Pancreas (tissue), 10 donors: ENCODE data around the gene KLK2. TPM values are rescaled to one million over a fixed set of nuclear protein-coding genes. Genes with fewer than 3 reads are reported as not detected.

Experiments used
- ATAC-seq, 4 donors: fragments of 200-7000 bp; cut with Tn5 transposase; one replicate each; pipeline versions ENCODE4 v1.8.0 to v1.9.1; 2020; ENCODE audit warnings: mild to moderate bottlenecking in 4 of 4, moderate library complexity in 4 of 4
- DNase-seq, 6 donors: peaks; one replicate each; pipeline ENCODE4 v3.0.0-alpha.2; 2020
- FAIRE-seq: peaks from 2 replicates; lab custom pipeline; 2012; peaks lifted over from hg19 to GRCh38; lab: Jason Lieb, UNC
- H3K27ac ChIP-seq, 4 donors: fragments of 200-600 bp; sonication (generic); 1 replicate in 3 of 4; 2 replicates in 1 of 4; pipeline versions ENCODE4 v1.5.0 to v1.8.0; 2020
- H3K27me3 ChIP-seq, 4 donors: fragments of 200-600 bp; one replicate each; pipeline ENCODE4 v1.8.0; 2021
- H3K36me3 ChIP-seq, 3 donors: fragments of 200-600 bp; sonication (generic) in 1 of 3; one replicate each; pipeline versions ENCODE4 v1.5.0 to v1.8.0; 2020 to 2021
- H3K4me1 ChIP-seq, 3 donors: fragments of 200-600 bp; one replicate each; pipeline ENCODE4 v1.8.0; 2021
- H3K4me3 ChIP-seq, 4 donors: fragments of 200-600 bp; sonication (generic) in 2 of 4; one replicate each; pipeline versions ENCODE4 v1.5.0 to v1.8.0; 2020 to 2021
- H3K9me3 ChIP-seq, 4 donors: fragments of 200-600 bp; one replicate each; pipeline ENCODE4 v1.8.0; 2021
- CTCF ChIP-seq, 4 donors: fragments of 200-600 bp; sonication (generic) in 3 of 4; IDR thresholded peaks; one replicate each; pipeline versions ENCODE4 v1.5.0 to v1.8.0; 2021; ENCODE audit warnings: antibody characterized with exemption in 4 of 4
- WGBS, 2 donors: extraction: QIAGEN DNeasy Blood & Tissue Kit; methylation state at CpG; one replicate each; pipeline ENCODE4 v1.1.7; 2013; 5-methylcytosine and 5-hydroxymethylcytosine counted together
- intact Hi-C, 3 donors: fragments of 100-400 bp; cut with DNase I; formaldehyde crosslinking; loops; one replicate each; pipeline versions ENCODE4 v1.11.1 to v1.14.2; 2022
- polyA plus RNA-seq, 2 donors: library from polyadenylated mRNA; stranded (reverse); fragments of 200-250 nt; gene quantifications; one replicate each; pipeline ENCODE4 v1.2.3, GENCODE V29; 2013
- total RNA-seq, 6 donors: library from RNA; stranded (reverse); fragmentation: NEBNext Ultra II Directional in 4 of 6; extraction: Animal tissue kit (Norgen Biotek cat#: 25700) in 4 of 6; gene quantifications; one replicate each; pipeline versions ENCODE4 v1.2.1 to v1.2.4, GENCODE V29; 2021 to 2023
- donor health status: healthy with polysubstance abuse.
- donor health status: DM: no; HTN: no; CAD: no; lungs with moderate emphysema.
- donor health status: DM: no; HTN: no; CAD: no.
- donor health status: control.
- donor health status: control.
- donor health status: Bipolar disorder and iron deficiency.
- donor health status: DM: yes; HTN: yes; CAD: no.
- donor health status: DM: no; HTN: no; CAD: no.
- donor health status: DM: no; HTN: no; CAD: no.
- donor health status: DM: yes; HTN: yes; CAD: no.

KLK2 gene
- total and polyA plus RNA-seq, 8 donors = 0.09 to 0.27 TPM; not detected in 6

DNA sequence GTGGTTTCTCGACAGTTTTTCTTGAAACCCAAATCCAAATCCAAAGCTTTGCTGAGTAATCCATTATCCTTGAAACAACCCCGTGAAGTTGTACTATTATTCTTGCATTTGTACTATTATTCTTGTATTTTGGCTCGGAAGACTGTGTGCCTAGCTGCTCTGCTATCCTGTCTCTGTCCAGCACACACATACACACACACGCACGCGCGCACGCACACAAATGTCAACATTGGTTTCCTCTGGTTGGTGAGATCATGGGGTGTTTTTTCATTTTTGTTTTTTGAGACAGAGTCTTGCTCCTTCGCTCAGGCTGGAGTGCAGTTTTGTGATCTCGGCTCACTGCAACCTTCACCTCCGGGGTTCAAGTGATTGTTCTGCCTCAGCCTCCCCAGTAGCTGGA, 52.9 kb downstream of the KLK2 start:
- H3K4me3 ChIP-seq = no peak overlapping the region
- H3K4me1 ChIP-seq = no peaks in the 10 kb centered on the region
- no peak overlapping the region for H3K27ac ChIP-seq
- peaks cover 0 to 29% (median 0%) of the 10 kb centered on the region in 4 donors for H3K27me3 ChIP-seq
- no peaks in the 10 kb centered on the region for H3K36me3 ChIP-seq
- WGBS, 2 donors = 60 to 67% methylated on average over 11 of the region's 11 CpGs
- no peak for FAIRE-seq
- ATAC-seq = no peak
- TF ChIP-seq CTCF (IDR thresholded peaks at IDR 0.05) = no peak
- DNase-seq = no peak
- intact Hi-C loops = no loop called here
- H3K9me3 ChIP-seq = no peaks in the 10 kb centered on the region

DNA sequence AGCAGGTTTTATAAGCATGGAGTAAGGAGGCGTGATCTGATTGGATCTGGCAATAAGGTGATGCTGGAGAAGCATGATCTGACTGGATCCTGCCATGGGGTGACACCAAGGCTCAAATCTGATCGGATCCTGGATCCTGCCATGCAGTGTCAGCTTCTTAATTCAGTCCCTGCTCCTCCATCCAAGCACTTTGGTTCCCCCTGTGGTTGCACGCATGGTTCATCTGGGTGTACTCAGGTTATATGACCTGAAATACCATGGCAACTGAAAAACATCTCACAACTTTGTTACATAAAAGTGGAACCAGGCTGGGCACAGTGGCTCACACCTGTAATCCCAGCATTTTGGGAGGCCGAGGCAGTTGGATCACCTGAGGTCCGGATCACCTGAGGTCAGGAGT, 55.6 kb downstream of the KLK2 start:
- intact Hi-C loops = no loop called here
- peaks cover 0 to 31% (median 0%) of the 10 kb centered on the region in 4 donors for H3K27me3 ChIP-seq
- no peak overlapping the region for H3K27ac ChIP-seq
- no peak for TF ChIP-seq CTCF (IDR thresholded peaks at IDR 0.05)
- no peak for FAIRE-seq
- no peak for ATAC-seq
- 44 to 56% methylated on average over 5 of the region's 5 CpGs for WGBS, 2 donors
- H3K36me3 ChIP-seq = no peaks in the 10 kb centered on the region
- H3K9me3 ChIP-seq = no peaks in the 10 kb centered on the region
- H3K4me1 ChIP-seq = no peaks in the 10 kb centered on the region
- no peak overlapping the region for H3K4me3 ChIP-seq
- DNase-seq = no peak

Other genes starting within 250 kb of the KLK2 start
- gene SYT3, start 233.6 kb upstream of the KLK2 start, total RNA-seq = under 1 TPM; 0.09 to 0.63 (median 0.37) TPM
- under 1 TPM; 0.30 to 0.94 TPM for gene SYT3, start 233.6 kb upstream of the KLK2 start, polyA plus RNA-seq
- gene C19orf81, start 224.0 kb upstream of the KLK2 start, total RNA-seq = 1 to 10 TPM in 1 of 6 donors, under 1 TPM in 3, not detected in 2; 0.69 to 1.2 (median 0.92) TPM
- gene C19orf81, start 224.0 kb upstream of the KLK2 start, polyA plus RNA-seq = under 1 TPM in 1 of 2 donors, not detected in 1; 0.40 TPM
- under 1 TPM in 5 of 6 donors, not detected in 1; 0.06 to 0.69 (median 0.19) TPM for gene SHANK1, start 153.6 kb upstream of the KLK2 start, total RNA-seq
- under 1 TPM; 0.12 to 0.19 TPM for gene SHANK1, start 153.6 kb upstream of the KLK2 start, polyA plus RNA-seq
- 10 to 100 TPM in 1 of 6 donors, 1 to 10 TPM in 5; 1.3 to 14.6 (median 2.5) TPM for gene CLEC11A, start 150.1 kb upstream of the KLK2 start, total RNA-seq
- gene CLEC11A, start 150.1 kb upstream of the KLK2 start, polyA plus RNA-seq = 1 to 10 TPM; 4.7 to 7.4 TPM
- gene GPR32, start 103.0 kb upstream of the KLK2 start, total RNA-seq = not detected
- gene GPR32, start 103.0 kb upstream of the KLK2 start, polyA plus RNA-seq = not detected
- gene ACP4, start 83.0 kb upstream of the KLK2 start, total RNA-seq = not detected
- not detected for gene ACP4, start 83.0 kb upstream of the KLK2 start, polyA plus RNA-seq
- gene KLK1, start 49.7 kb upstream of the KLK2 start, total RNA-seq = 1,000 to 10,000 TPM in 3 of 6 donors, 100 to 1,000 TPM in 3; 607 to 1,981 (median 1,041) TPM
- 100 to 1,000 TPM; 683 to 756 TPM for gene KLK1, start 49.7 kb upstream of the KLK2 start, polyA plus RNA-seq
- not detected for gene KLK15, start 39.9 kb upstream of the KLK2 start, total RNA-seq
- gene KLK15, start 39.9 kb upstream of the KLK2 start, polyA plus RNA-seq = under 1 TPM; 0.07 to 0.27 TPM
- gene KLK3, start 18.5 kb upstream of the KLK2 start, total RNA-seq = not detected
- gene KLK3, start 18.5 kb upstream of the KLK2 start, polyA plus RNA-seq = under 1 TPM; 0.05 to 0.27 TPM
- gene KLK4, start 38.0 kb downstream of the KLK2 start, total RNA-seq = under 1 TPM in 1 of 6 donors, not detected in 5; 0.41 TPM
- gene KLK4, start 38.0 kb downstream of the KLK2 start, polyA plus RNA-seq = not detected
- not detected for gene KLK5, start 79.6 kb downstream of the KLK2 start, total RNA-seq
- under 1 TPM in 1 of 2 donors, not detected in 1; 0.11 TPM for gene KLK5, start 79.6 kb downstream of the KLK2 start, polyA plus RNA-seq
- not detected for gene KLK6, start 96.2 kb downstream of the KLK2 start, total RNA-seq
- gene KLK6, start 96.2 kb downstream of the KLK2 start, polyA plus RNA-seq = not detected
- gene KLK7, start 110.5 kb downstream of the KLK2 start, total RNA-seq = not detected
- under 1 TPM in 1 of 2 donors, not detected in 1; 0.46 TPM for gene KLK7, start 110.5 kb downstream of the KLK2 start, polyA plus RNA-seq
- gene KLK8, start 128.2 kb downstream of the KLK2 start, total RNA-seq = not detected
- gene KLK8, start 128.2 kb downstream of the KLK2 start, polyA plus RNA-seq = not detected
- 1 to 10 TPM in 1 of 6 donors, under 1 TPM in 5; 0.15 to 1.7 (median 0.44) TPM for gene KLK10, start 146.3 kb downstream of the KLK2 start, total RNA-seq
- gene KLK10, start 146.3 kb downstream of the KLK2 start, polyA plus RNA-seq = under 1 TPM; 0.53 to 0.63 TPM
- 10 to 100 TPM in 4 of 6 donors, 1 to 10 TPM in 2; 6.7 to 24.2 (median 11.4) TPM for gene KLK11, start 153.2 kb downstream of the KLK2 start, total RNA-seq
- gene KLK11, start 153.2 kb downstream of the KLK2 start, polyA plus RNA-seq = 10 to 100 TPM; 15.5 to 28.9 TPM
- gene KLK12, start 161.6 kb downstream of the KLK2 start, total RNA-seq = not detected
- not detected for gene KLK12, start 161.6 kb downstream of the KLK2 start, polyA plus RNA-seq
- 1 to 10 TPM in 4 of 6 donors, under 1 TPM in 1, not detected in 1; 0.59 to 5.3 (median 1.3) TPM for gene KLK13, start 191.7 kb downstream of the KLK2 start, total RNA-seq
- gene KLK13, start 191.7 kb downstream of the KLK2 start, polyA plus RNA-seq = 1 to 10 TPM; 2.8 to 6.4 TPM
- under 1 TPM in 3 of 6 donors, not detected in 3; 0.20 to 0.32 (median 0.31) TPM for gene KLK14, start 209.4 kb downstream of the KLK2 start, total RNA-seq
- under 1 TPM; 0.61 to 0.77 TPM for gene KLK14, start 209.4 kb downstream of the KLK2 start, polyA plus RNA-seq
- 1 to 10 TPM; 2.9 to 8.2 (median 4.0) TPM for gene CTU1, start 235.0 kb downstream of the KLK2 start, total RNA-seq
- 1 to 10 TPM; 1.4 to 3.2 TPM for gene CTU1, start 235.0 kb downstream of the KLK2 start, polyA plus RNA-seq